HepG2 (cell line): Measurements from ENCODE around the gene MED13L. TPM values are rescaled to one million over a fixed set of nuclear protein-coding genes. Genes with fewer than 3 reads are reported as not detected.

Experiments used
- HNRNPLL ChIP-seq: fragments of 200-400 bp; formaldehyde crosslinking; IDR thresholded peaks from 2 replicates; pipeline ENCODE4 v1.6.1; 2017; ENCODE audit warnings: mild to moderate bottlenecking, low read depth, low read length; ENCODE audit not compliant: poor library complexity, severe bottlenecking
- NR2F2 ChIP-seq: IDR thresholded peaks from 2 replicates; pipeline ENCODE4 v1.6.1; 2012; ENCODE audit warnings: low read depth, inconsistent platforms, borderline replicate concordance
- SIX4 ChIP-seq: sonication (generic); formaldehyde crosslinking; IDR thresholded peaks from 2 replicates; pipeline ENCODE4 v1.4.0; 2020; ENCODE audit warnings: missing genetic modification reagents
- polyA plus RNA-seq, 8 experiments: library from polyadenylated mRNA; depleted of rRNA in 3 of 8; stranded (reverse) in 7 of 8; unstranded in 1 of 8; fragments of >200 nt; fragmentation: Illumina TruSeq in 4 of 8; extraction: Trizol in 4 of 8; gene quantifications; 2 replicates each; pipeline versions ENCODE4 v1.2.1 to v1.2.3, GENCODE V29; 2011 to 2016; ENCODE audit warnings: low read depth in 4 of 8, missing spikeins in 1 of 8, mixed read lengths in 1 of 8; ENCODE audit not compliant: insufficient read depth in 1 of 8
- total RNA-seq, 5 experiments: library from RNA; depleted of rRNA; stranded (reverse); fragments of >200 nt; fragmentation: Illumina TruSeq; extraction: Trizol; gene quantifications; 2 replicates each; pipeline ENCODE4 v1.2.3, GENCODE V29; 2016; ENCODE audit warnings: low read depth in 1 of 5
- TF ChIP-seq, protein P1 (sequence below): sonication (generic); formaldehyde crosslinking; IDR thresholded peaks from 2 replicates; pipeline ENCODE4 v1.5.0; 2020; ENCODE audit warnings: mild to moderate bottlenecking, missing genetic modification reagents, borderline replicate concordance
- TF ChIP-seq, protein P2 (sequence below): sonication (generic); formaldehyde crosslinking; IDR thresholded peaks from 2 replicates; pipeline ENCODE4 v1.5.0; 2020; ENCODE audit warnings: missing genetic modification reagents
- TF ChIP-seq, protein P3 (sequence below): sonication (generic); formaldehyde crosslinking; IDR thresholded peaks from 2 replicates; pipeline ENCODE4 v1.9.0; 2022; ENCODE audit warnings: missing genetic modification reagents, mild to moderate bottlenecking, borderline replicate concordance

Gene MED13L
- total and polyA plus RNA-seq, 2 of the 13 experiments (the other 11 are each of a cell fraction or from before 2014, with no cell fraction given) = 24.8 to 38.9 TPM

DNA sequence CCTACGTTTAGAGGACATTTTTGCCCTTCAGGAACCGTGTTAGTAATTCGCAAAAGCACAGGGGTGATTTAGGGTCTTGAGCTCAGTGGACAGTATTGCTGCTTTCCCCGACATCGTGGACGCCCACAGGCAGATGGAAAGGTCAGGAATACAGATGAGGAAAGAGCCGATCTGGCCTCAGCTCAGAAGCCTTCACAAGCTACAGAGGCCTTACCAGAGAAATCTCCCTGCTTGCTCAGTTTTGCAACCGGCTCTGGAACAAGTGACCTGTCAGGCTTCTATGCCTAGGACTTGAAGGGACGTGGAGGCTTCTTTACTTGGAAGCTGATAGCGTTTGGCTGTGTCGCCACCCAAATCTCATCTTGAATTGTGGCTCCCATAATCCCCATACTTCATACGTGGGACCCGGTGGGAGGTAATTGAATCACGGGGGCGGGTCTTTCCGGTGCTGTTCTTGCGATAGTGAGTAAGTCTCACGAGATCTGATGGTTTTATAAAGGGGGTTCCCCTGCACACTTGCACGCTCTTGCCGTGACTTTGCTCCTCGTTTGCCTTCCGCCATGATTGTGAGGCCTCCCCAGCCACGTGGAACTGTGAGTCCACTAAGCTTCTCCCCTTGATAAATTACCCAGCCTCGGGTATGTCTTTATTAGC, 332.5 kb downstream of the MED13L start (continued):
- TF ChIP-seq, protein P1, sequence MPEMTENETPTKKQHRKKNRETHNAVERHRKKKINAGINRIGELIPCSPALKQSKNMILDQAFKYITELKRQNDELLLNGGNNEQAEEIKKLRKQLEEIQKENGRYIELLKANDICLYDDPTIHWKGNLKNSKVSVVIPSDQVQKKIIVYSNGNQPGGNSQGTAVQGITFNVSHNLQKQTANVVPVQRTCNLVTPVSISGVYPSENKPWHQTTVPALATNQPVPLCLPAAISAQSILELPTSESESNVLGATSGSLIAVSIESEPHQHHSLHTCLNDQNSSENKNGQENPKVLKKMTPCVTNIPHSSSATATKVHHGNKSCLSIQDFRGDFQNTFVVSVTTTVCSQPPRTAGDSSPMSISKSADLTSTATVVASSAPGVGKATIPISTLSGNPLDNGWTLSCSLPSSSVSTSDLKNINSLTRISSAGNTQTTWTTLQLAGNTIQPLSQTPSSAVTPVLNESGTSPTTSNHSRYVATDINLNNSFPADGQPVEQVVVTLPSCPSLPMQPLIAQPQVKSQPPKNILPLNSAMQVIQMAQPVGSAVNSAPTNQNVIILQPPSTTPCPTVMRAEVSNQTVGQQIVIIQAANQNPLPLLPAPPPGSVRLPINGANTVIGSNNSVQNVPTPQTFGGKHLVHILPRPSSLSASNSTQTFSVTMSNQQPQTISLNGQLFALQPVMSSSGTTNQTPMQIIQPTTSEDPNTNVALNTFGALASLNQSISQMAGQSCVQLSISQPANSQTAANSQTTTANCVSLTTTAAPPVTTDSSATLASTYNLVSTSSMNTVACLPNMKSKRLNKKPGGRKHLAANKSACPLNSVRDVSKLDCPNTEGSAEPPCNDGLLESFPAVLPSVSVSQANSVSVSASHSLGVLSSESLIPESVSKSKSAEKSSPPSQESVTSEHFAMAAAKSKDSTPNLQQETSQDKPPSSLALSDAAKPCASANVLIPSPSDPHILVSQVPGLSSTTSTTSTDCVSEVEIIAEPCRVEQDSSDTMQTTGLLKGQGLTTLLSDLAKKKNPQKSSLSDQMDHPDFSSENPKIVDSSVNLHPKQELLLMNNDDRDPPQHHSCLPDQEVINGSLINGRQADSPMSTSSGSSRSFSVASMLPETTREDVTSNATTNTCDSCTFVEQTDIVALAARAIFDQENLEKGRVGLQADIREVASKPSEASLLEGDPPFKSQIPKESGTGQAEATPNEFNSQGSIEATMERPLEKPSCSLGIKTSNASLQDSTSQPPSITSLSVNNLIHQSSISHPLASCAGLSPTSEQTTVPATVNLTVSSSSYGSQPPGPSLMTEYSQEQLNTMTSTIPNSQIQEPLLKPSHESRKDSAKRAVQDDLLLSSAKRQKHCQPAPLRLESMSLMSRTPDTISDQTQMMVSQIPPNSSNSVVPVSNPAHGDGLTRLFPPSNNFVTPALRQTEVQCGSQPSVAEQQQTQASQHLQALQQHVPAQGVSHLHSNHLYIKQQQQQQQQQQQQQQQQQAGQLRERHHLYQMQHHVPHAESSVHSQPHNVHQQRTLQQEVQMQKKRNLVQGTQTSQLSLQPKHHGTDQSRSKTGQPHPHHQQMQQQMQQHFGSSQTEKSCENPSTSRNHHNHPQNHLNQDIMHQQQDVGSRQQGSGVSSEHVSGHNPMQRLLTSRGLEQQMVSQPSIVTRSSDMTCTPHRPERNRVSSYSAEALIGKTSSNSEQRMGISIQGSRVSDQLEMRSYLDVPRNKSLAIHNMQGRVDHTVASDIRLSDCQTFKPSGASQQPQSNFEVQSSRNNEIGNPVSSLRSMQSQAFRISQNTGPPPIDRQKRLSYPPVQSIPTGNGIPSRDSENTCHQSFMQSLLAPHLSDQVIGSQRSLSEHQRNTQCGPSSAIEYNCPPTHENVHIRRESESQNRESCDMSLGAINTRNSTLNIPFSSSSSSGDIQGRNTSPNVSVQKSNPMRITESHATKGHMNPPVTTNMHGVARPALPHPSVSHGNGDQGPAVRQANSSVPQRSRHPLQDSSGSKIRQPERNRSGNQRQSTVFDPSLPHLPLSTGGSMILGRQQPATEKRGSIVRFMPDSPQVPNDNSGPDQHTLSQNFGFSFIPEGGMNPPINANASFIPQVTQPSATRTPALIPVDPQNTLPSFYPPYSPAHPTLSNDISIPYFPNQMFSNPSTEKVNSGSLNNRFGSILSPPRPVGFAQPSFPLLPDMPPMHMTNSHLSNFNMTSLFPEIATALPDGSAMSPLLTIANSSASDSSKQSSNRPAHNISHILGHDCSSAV = no peak
- TF ChIP-seq NR2F2 (no peak), SIX4 (no peak), HNRNPLL (no peak)
- TF ChIP-seq, protein P2, sequence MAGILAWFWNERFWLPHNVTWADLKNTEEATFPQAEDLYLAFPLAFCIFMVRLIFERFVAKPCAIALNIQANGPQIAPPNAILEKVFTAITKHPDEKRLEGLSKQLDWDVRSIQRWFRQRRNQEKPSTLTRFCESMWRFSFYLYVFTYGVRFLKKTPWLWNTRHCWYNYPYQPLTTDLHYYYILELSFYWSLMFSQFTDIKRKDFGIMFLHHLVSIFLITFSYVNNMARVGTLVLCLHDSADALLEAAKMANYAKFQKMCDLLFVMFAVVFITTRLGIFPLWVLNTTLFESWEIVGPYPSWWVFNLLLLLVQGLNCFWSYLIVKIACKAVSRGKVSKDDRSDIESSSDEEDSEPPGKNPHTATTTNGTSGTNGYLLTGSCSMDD (CRISPR knock-in tag) = no peak
- TF ChIP-seq, protein P3, sequence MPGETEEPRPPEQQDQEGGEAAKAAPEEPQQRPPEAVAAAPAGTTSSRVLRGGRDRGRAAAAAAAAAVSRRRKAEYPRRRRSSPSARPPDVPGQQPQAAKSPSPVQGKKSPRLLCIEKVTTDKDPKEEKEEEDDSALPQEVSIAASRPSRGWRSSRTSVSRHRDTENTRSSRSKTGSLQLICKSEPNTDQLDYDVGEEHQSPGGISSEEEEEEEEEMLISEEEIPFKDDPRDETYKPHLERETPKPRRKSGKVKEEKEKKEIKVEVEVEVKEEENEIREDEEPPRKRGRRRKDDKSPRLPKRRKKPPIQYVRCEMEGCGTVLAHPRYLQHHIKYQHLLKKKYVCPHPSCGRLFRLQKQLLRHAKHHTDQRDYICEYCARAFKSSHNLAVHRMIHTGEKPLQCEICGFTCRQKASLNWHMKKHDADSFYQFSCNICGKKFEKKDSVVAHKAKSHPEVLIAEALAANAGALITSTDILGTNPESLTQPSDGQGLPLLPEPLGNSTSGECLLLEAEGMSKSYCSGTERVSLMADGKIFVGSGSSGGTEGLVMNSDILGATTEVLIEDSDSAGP = no peak
